ENCODE measurements around the gene EDN1.

DNA sequence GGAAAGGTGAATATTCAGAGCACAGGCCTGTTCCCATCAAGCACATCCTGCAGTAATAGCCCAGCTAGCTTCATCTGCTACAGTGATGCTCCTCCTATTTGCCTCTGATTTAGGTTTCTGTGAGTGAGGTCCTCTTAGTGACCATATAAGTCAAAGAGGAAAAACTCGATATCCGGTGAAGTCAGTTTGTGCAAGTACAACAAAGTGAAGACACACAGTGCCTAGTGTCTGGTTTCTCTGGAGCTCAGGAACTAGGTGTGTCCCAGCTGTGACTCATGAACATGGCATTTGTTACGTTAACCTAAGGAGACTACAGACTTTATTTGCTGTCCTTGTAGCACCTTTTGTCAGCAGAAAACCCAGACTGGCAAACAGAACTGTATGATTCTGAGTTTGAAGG, 33.9 kb downstream of the EDN1 start:
- TF ChIP-seq CTCF (IDR thresholded peaks at IDR 0.05) (no peak), POLR2A (IDR thresholded peaks at IDR 0.05) (no peak)

Measured in breast epithelium (tissue), 3 donors.